ENCODE measurements around the gene ZPR1. TPM values are rescaled to one million over a fixed set of nuclear protein-coding genes. Genes with fewer than 3 reads are reported as not detected.
"Not testable (repeated sequence)": the region's sequence is repeated elsewhere in the genome, so short reads cannot be mapped to it uniquely, and the experiment has no call there.

The ZPR1 gene
- total RNA-seq, 1 donor = 36.2 TPM

- peaks cover 30% of the 10 kb centered on the region for H3K36me3 ChIP-seq (ENCODE audit: insufficient read depth, low read length)
Observed at GRCh38 chr11:116772443-116773202, 15.2 kb downstream of the ZPR1 start, which contains the start of gene BUD13. Gene BUD13, minus strand, starts transcription at chr11:116772987. Its CDS starts 23 bp downstream, at chr11:116772964.

GRCh38 chr11:116771935-116772334 is 15.9 kb downstream of the ZPR1 start:
- no peak for TF ChIP-seq CTCF (IDR thresholded peaks at IDR 0.05; ENCODE audit: extremely low read depth, low read depth, low read length)
- H4K20me1 ChIP-seq (ENCODE audit: insufficient read depth, low read length) = no peaks in the 10 kb centered on the region
- peaks cover 21% of the 10 kb centered on the region for H3K4me1 ChIP-seq (ENCODE audit: insufficient read depth, low read length)
- peak overlapping the region; percentile 87 for H3K4me3 ChIP-seq (ENCODE audit: insufficient read depth, low read length)
- H3K4me2 ChIP-seq (ENCODE audit: insufficient read depth, low read length) = peak overlapping the region; percentile 90
- H3K9me3 ChIP-seq (ENCODE audit: low read depth, low read length) = no peaks in the 10 kb centered on the region
- H3K27ac ChIP-seq (ENCODE audit: low read depth, low read length) = peak overlapping the region; percentile 76
- DNase-seq (ENCODE audit: insufficient read length, low spot score, missing footprints) = no peak
- peaks cover 26% of the 10 kb centered on the region for H3K36me3 ChIP-seq (ENCODE audit: insufficient read depth, low read length)
- no peaks in the 10 kb centered on the region for H3K27me3 ChIP-seq (ENCODE audit: insufficient read depth, low read length)
- peaks cover 33% of the 10 kb centered on the region for H3K79me2 ChIP-seq (ENCODE audit: insufficient read depth, low read length)
- H2AFZ ChIP-seq (ENCODE audit: low read length) = peak overlapping the region; percentile 93

More at GRCh38 chr11:116772443-116773202, 15.2 kb downstream of the ZPR1 start, which contains the start of gene BUD13:
- no peaks in the 10 kb centered on the region for H3K9me3 ChIP-seq (ENCODE audit: low read depth, low read length)
- peaks cover 31% of the 10 kb centered on the region for H3K79me2 ChIP-seq (ENCODE audit: insufficient read depth, low read length)
- peak; percentile 94 for DNase-seq (ENCODE audit: insufficient read length, low spot score, missing footprints)
- H3K4me3 ChIP-seq (ENCODE audit: insufficient read depth, low read length) = peak within 1 kb of the TSS; percentile 87
- H3K4me1 ChIP-seq (ENCODE audit: insufficient read depth, low read length) = peaks cover 21% of the 10 kb centered on the region
- H3K27ac ChIP-seq (ENCODE audit: low read depth, low read length) = peak within 1 kb of the TSS; percentile 76
- peak within 1 kb of the TSS; percentile 90 for H3K4me2 ChIP-seq (ENCODE audit: insufficient read depth, low read length)
- H2AFZ ChIP-seq (ENCODE audit: low read length) = peak within 1 kb of the TSS; percentile 93
- no peaks in the 10 kb centered on the region for H3K27me3 ChIP-seq (ENCODE audit: insufficient read depth, low read length)
- H4K20me1 ChIP-seq (ENCODE audit: insufficient read depth, low read length) = no peaks in the 10 kb centered on the region
- no peak for TF ChIP-seq CTCF (IDR thresholded peaks at IDR 0.05; ENCODE audit: extremely low read depth, low read depth, low read length)

GRCh38 chr11:116762132-116762531 is 25.7 kb downstream of the ZPR1 start:
- Histone ChIP-seq H3K79me2 (ENCODE audit: insufficient read depth, low read length) (peaks cover 13% of the 10 kb centered on the region), H3K9me3 (ENCODE audit: low read depth, low read length) (no peaks in the 10 kb centered on the region), H3K4me3 (ENCODE audit: insufficient read depth, low read length) (no peak overlapping the region), H3K4me2 (ENCODE audit: insufficient read depth, low read length) (no peak overlapping the region), H4K20me1 (ENCODE audit: insufficient read depth, low read length) (no peaks in the 10 kb centered on the region), H3K4me1 (ENCODE audit: insufficient read depth, low read length) (no peaks in the 10 kb centered on the region), H3K27ac (ENCODE audit: low read depth, low read length) (no peak overlapping the region), H3K27me3 (ENCODE audit: insufficient read depth, low read length) (no peaks in the 10 kb centered on the region), H3K36me3 (ENCODE audit: insufficient read depth, low read length) (peaks cover 64% of the 10 kb centered on the region), H2AFZ (ENCODE audit: low read length) (no peak overlapping the region)
- no peak for TF ChIP-seq CTCF (IDR thresholded peaks at IDR 0.05; ENCODE audit: extremely low read depth, low read depth, low read length)
- DNase-seq (ENCODE audit: insufficient read length, low spot score, missing footprints) = no peak

GRCh38 chr11:116756044-116756443 is 31.8 kb downstream of the ZPR1 start:
- DNase-seq (ENCODE audit: insufficient read length, low spot score, missing footprints); H3K27ac ChIP-seq (ENCODE audit: low read depth, low read length); H3K4me2 ChIP-seq (ENCODE audit: insufficient read depth, low read length); H4K20me1 ChIP-seq (ENCODE audit: insufficient read depth, low read length); H3K27me3 ChIP-seq (ENCODE audit: insufficient read depth, low read length); H2AFZ ChIP-seq (ENCODE audit: low read length); H3K4me3 ChIP-seq (ENCODE audit: insufficient read depth, low read length); H3K4me1 ChIP-seq (ENCODE audit: insufficient read depth, low read length); H3K9me3 ChIP-seq (ENCODE audit: low read depth, low read length); H3K79me2 ChIP-seq (ENCODE audit: insufficient read depth, low read length): not testable (repeated sequence)
- peaks cover 52% of the 10 kb centered on the region for H3K36me3 ChIP-seq (ENCODE audit: insufficient read depth, low read length)
